ENCODE data around the gene SNCAIP.

Gene SNCAIP

DNA sequence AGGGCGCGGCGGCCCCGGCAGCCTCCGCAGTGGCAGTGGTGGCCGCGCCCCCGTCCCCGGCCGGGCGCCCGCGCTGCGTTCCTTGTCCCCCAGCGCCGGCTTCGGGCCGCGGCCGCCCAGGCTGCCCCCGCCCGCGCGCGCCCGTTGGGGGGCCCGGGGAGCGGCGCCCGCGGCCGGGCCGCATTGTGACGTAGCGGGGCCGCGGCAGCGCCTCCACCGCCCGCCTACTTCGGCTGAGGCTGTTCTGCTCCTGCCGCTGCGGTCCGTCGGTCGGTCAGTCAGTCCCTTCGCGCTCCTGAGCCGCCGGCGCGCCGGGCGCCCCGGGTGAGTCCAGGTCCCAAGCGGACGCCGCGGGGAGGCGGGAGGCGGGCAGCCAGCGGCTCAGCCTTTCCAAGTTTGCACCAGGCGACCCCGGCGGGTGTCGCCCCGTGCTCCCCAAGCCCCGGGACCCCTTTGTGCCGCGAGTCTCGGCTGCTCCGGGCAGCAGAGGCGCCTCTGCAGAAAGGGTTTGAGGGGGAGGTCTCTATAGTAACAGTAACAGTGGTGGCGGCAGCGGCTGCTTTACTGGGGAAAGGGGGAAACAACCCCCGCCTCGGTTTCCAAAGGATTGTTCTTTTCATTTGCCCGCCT lies at the start of gene SNCAIP:
SNCAIP (plus strand) TSS at position 277 of the 630 bp plus-strand sequence. CDS start 78,898 bp downstream, outside the sequence.
- DNase-seq (ENCODE audit: low spot score), result peak; percentile 77

DNA sequence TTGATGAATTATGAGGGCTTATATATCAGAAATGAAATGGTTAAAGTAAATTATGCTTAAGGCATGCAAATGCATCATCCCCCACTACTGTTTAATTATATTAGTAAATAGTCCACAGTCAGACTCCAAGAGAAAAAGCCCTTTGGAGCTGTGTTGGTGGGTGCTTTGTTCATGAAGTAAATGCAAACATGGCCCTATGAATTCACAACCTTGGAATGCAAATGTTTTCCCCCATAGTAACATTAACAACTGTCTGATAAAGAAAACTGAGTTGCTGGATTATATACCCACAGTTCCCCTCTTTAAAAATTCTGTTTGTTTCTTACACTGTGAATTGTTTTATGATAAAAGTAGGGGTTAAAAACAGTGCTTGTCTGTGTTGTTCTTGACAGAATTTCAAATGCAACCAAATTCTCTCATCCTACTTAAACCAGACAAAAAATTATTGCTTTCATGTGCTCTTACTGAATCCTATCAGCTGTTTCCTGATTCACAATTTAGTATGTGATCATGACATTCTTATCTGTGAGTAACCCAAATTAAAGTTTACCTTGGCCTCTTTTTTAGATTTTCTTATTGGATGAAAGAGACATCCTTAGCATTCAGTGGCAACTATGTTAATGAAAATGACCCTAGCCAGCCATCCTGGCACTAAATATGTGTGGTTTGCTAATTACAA lies 48.5 kb upstream of the SNCAIP start:
- no peak for DNase-seq (ENCODE audit: low spot score)

DNA sequence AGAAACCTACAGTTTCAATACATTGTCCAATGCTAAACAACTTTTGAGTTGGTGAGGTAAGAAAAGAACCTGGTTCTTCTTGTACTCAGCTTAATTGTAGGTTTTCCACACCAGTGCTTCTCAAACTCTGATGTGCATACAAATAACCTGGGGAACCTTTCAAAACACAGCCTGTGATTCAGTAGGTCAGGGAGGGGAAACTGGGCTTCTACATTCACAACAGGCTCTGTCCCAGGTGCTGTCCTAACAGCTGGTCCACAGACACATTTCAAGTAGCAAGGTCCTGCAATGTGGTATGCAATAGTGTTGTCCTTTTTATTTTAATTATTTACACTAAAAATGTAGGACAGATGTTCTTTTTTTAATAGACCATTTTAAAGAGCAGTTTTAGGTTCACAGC lies 47.4 kb upstream of the SNCAIP start:
- no peak for DNase-seq (ENCODE audit: low spot score)

DNA sequence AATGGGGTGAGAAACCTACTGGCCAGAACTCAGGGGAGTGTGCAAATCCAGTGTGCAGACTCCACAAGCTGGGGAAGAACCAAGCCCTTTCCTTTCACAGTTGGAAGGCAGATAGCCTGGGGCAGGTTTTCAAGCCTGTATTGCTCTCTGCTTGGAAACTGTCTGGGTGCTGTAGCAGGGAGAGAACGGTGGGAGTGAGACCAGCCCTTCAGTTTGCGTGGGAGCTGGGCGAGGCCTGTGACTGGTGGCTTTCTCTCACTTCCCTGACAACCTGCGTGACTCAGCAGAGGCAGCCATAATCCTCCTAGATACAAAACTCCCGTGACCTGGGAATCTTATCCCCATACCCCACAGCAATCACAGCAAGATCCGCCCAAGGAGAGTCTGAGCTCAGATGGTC lies 44.9 kb upstream of the SNCAIP start:
- no peak for DNase-seq (ENCODE audit: low spot score)

DNA sequence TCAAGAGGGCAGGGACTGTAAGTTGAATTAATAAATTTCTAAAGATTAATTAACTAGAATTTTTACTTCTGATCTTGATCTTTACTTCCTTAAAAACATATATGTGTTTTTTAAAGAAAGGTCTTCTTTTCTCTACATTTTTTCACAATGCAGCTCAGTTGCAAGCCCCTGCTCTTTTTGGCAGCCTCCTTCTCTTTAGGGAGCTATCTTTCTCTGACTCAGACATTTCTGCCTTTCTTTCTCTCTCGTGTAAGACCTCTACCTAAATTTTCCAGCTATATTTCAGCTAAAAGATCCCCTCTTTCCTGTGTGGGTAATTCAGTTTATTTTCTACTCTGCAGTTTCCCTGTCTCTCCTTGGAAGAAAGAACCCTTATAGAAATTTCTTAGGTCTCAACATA lies 38.3 kb upstream of the SNCAIP start:
- no peak for DNase-seq (ENCODE audit: low spot score)

DNA sequence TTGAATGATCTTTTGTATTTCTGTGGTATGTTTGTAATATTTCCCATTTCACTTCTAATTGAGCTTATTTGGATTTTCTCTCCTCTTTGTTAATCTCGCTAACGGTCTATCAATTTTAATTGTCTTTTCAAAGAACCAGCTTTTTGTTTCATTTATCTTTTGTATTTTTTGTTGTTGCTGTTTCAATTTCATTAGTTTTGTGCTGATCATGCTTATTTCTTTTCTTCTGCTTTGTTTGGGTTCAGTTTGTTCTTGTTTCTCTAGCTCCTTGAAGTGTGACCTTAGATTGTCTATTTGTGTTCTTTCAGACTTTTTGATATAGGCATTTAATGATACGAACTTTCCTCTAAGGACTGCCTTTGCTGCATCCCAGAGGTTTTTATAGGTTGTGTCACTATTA lies 28.4 kb upstream of the SNCAIP start:
- no peak for DNase-seq (ENCODE audit: low spot score)

DNA sequence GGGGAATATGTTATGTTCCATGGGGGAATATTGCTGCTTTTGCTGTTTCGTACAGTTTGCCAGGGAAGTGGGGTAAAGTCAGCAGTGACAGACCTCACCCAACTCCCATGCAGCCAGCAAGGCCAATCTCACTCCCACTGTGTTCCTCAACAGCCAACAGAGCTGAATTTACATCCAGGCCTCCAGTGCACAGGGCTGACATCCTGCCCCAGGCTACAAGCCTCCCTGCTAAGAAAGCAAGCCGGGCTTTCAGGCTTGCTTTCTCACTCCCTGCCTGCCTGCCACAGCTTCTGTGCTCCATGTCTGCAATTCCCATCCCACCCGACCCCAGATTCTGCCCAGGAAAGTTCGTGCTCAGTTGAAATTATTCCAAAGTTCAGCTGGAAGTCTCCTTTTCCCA lies 25.5 kb upstream of the SNCAIP start:
- no peak for DNase-seq (ENCODE audit: low spot score)

- no peak for DNase-seq (ENCODE audit: low spot score)
Measured at GRCh38 chr5:122287101-122287500, 24.9 kb upstream of the SNCAIP start.

- no peak for DNase-seq (ENCODE audit: low spot score)
Measured at GRCh38 chr5:122291000-122291901, 20.8 kb upstream of the SNCAIP start.

DNA sequence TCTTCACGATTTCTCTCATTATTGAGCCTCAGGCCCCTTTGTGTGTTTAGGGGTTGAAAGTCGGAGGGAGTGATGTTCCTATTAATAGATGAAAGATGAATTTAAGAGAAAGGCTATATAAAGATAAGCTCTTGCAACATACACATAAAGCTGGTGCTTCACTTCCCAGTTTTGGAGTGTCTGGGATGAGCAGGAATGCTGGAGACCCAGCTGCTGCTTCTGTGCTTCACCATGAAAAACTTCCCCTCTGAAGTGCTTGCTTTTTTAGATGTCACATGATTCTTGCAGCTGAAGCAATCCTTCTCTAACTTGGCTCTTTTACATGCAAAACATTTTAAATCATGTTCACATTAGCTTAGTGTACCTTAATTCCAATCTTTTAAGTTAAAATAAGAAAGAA lies 19.7 kb upstream of the SNCAIP start:
- no peak for DNase-seq (ENCODE audit: low spot score)

GRCh38 chr5:122295138-122295537 lies 16.9 kb upstream of the SNCAIP start:
- DNase-seq (ENCODE audit: low spot score), result no peak

GRCh38 chr5:122296871-122297270 lies 15.2 kb upstream of the SNCAIP start:
- DNase-seq (ENCODE audit: low spot score), result no peak

- no peak for DNase-seq (ENCODE audit: low spot score)
Measured at GRCh38 chr5:122297587-122298298, 14.3 kb upstream of the SNCAIP start.

GRCh38 chr5:122300374-122300773 lies 11.7 kb upstream of the SNCAIP start:
- no peak for DNase-seq (ENCODE audit: low spot score)

GRCh38 chr5:122301016-122301415 lies 11.0 kb upstream of the SNCAIP start:
- DNase-seq (ENCODE audit: low spot score), result no peak

- no peak for DNase-seq (ENCODE audit: low spot score)
Measured at GRCh38 chr5:122304471-122305215, 7.4 kb upstream of the SNCAIP start.

DNA sequence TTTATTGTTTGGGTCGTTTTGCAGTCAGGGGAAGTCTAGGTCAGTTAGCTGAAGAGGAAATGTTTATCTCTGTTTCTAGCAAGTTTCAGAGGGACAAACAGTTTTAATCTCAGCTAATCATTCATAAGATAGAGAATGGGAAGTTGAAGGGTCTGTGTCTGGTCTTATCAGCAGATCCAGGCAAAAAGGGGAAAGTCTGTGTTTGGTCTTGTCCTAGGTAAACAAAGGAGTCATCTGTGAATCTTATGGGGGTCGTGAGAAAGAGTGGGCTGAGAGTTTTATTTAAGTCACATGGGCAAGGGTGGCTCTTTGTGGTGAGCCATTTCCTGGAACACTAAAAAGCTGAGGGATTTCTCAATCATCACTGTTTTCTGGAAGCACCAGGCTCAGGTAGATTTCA lies 5.6 kb upstream of the SNCAIP start:
- no peak for DNase-seq (ENCODE audit: low spot score)

DNA sequence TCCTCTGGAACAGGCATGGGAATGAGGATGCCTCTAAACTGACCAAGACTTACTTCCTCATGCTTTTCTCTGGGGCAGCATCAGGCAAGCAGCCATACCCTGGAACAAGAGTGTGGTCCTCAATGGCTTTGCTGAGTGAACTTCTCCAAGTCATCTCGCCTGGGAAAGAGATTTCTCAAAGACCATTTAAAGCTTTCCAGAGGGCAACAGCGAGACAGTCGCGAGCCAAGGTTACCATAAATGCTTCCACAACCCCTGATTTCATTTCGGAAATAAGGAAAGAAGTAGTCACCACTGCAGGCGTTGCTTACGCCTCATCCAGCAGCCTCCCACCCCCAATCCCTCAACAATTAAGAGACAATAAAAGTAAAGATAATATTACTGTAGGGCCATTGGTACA lies 1.1 kb upstream of the SNCAIP start:
- peak; percentile 17 for DNase-seq (ENCODE audit: low spot score)

- DNase-seq (ENCODE audit: low spot score), result no peak
Measured at GRCh38 chr5:122311497-122311960, 508 bp upstream of the SNCAIP start.

GRCh38 chr5:122312591-122313406 lies 762 bp downstream of the SNCAIP start:
- peak; percentile 64 for DNase-seq (ENCODE audit: low spot score)

- DNase-seq (ENCODE audit: low spot score), result no peak
Measured at GRCh38 chr5:122314036-122314435, 2.0 kb downstream of the SNCAIP start.

Measured in GM03348 (cell line).